ENCODE measurements around the gene CAMKK2. TPM values are rescaled to one million over a fixed set of nuclear protein-coding genes. Genes with fewer than 3 reads are reported as not detected.

CAMKK2 gene
- total RNA-seq, 1 donor = 14.7 TPM

DNA sequence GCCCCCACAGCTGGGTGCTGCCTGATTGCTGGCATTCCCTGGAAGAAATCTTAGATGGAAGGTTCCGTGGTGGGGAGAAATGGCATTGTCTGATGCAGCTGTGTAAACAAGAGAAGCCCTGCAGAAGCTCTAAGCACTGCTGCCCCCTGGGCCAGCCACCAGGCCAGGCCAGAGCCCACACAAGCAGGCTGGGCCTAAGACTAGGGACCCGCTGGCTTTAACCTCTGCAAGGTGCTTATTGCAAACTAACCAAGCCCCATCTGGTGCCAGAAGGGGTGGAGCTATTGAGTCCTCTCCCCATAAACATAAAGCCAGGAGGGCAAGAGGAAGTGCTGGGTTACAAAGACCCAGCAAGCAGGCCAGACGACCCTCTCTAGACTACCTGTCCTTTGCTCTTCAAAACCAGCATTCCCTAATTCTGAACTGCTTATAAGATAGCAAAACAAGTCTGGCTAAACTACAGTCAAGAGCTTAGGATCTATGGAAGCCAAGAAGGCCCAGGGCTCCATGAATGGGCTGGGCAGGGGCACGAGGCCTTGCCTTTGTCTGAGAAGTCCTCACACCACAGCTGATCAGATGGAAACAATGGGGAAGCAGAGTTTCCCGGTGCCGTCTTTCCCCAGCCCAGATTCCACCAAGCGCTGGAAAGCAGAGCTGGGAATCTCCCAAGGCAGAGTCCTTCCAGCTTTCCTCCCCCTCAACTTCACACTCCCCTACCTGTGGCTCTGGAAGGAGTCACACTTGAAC lies 57.7 kb downstream of the CAMKK2 start:
- no peak overlapping the region for H3K4me3 ChIP-seq (ENCODE audit: low read depth, low read length)
- no peak for TF ChIP-seq CTCF (IDR thresholded peaks at IDR 0.05; ENCODE audit: insufficient read depth, low read depth, low read length)
- DNase-seq (ENCODE audit: low read depth) = no peak

DNA sequence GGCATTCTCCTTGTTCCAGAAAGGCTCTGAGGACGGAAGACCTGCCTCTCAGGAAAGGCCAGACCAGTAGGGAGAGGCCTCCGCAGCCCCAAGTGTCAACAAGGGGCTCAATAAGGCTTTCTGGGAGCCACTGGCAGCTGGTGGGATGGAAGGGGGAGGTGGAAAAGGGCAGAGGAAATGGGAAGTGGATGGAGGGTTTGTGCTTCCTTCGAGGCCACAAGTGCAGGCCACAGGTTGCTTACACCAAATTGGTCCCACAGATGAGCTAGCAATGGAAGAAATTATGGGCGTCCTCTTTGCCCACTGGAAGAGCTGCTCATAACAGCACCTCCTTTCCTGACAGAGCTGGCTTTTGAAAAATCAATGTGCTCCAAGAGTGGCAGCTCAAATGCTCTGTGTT lies 58.4 kb downstream of the CAMKK2 start:
- no peak overlapping the region for H3K4me3 ChIP-seq (ENCODE audit: low read depth, low read length)
- no peak for TF ChIP-seq CTCF (IDR thresholded peaks at IDR 0.05; ENCODE audit: insufficient read depth, low read depth, low read length)
- DNase-seq (ENCODE audit: low read depth) = no peak

DNA sequence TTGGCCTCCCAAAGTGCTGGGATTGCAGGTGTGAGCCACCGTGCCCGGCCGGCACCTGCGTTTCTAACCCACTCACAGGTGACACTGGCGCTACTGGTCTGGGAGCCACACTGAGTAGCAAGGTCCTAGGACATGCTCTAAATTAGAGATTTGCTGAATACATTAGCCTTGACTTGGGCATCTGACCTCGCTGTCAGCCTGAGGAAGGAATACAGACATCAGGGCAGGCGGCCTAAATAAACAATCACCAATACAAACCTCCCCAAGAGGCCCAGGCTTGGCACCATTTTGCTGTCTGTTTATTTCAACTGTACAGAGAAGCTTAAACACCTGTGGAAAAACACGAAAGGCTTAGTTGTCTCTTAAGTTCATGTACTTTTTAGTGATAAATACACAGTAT lies 59.1 kb downstream of the CAMKK2 start:
- no peak overlapping the region for H3K4me3 ChIP-seq (ENCODE audit: low read depth, low read length)
- no peak for TF ChIP-seq CTCF (IDR thresholded peaks at IDR 0.05; ENCODE audit: insufficient read depth, low read depth, low read length)
- DNase-seq (ENCODE audit: low read depth) = no peak

- no peak for TF ChIP-seq CTCF (IDR thresholded peaks at IDR 0.05; ENCODE audit: insufficient read depth, low read depth, low read length)
- no peak for DNase-seq (ENCODE audit: low read depth)
- no peak overlapping the region for H3K4me3 ChIP-seq (ENCODE audit: low read depth, low read length)
Observed at GRCh38 chr12:121236776-121237175, 59.7 kb downstream of the CAMKK2 start.

DNA sequence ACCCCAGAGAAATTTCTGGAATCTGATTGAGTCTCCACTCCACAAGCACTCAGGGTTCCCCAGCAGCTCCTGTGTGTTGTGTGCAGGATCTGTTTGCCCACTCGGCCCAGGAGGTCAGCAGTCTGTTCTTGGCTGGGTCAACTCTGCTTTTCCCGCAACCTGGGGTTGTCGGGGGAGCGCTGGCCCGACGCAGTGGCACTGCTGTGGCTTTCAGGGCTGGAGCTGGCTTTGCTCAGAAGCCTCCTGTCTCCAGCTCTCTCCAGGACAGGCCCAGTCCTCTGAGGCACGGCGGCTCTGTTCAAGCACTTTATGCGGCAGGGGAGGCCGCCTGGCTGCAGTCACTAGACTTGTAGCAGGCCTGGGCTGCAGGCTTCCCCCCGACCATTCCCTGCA lies 62.9 kb downstream of the CAMKK2 start:
- H3K4me3 ChIP-seq (ENCODE audit: low read depth, low read length) = no peak overlapping the region
- TF ChIP-seq CTCF (IDR thresholded peaks at IDR 0.05; ENCODE audit: insufficient read depth, low read depth, low read length) = no peak

GRCh38 chr12:121232977-121233627 lies 63.4 kb downstream of the CAMKK2 start:
- no peak for DNase-seq (ENCODE audit: low read depth)
- no peak for TF ChIP-seq CTCF (IDR thresholded peaks at IDR 0.05; ENCODE audit: insufficient read depth, low read depth, low read length)
- H3K4me3 ChIP-seq (ENCODE audit: low read depth, low read length) = no peak overlapping the region

More for the DNA sequence above, 62.9 kb downstream of the CAMKK2 start:
- DNase-seq (ENCODE audit: low read depth) = no peak

All from fibroblast of villous mesenchyme (primary cell).